Loucy (cell line): Measurements from ENCODE around the gene TLE3.

Experiments
- H2AFZ ChIP-seq: fragments of 200-600 bp; sonication (generic); 2 replicates; pipeline ENCODE4 v1.6.0; 2016; ENCODE audit warnings: antibody characterized with exemption, mild to moderate bottlenecking, low read length, moderate library complexity
- H3F3A ChIP-seq: fragments of 200-600 bp; 2 replicates; pipeline ENCODE4 v1.6.0; 2016; ENCODE audit warnings: antibody characterized with exemption, low read depth, mild to moderate bottlenecking
- H3K27me3 ChIP-seq: fragments of 200-600 bp; sonication (generic); 2 replicates; pipeline ENCODE4 v1.6.1; 2014; ENCODE audit warnings: low read length, mild to moderate bottlenecking; ENCODE audit not compliant: insufficient read depth, poor library complexity, severe bottlenecking
- H3K36me3 ChIP-seq: fragments of 200-600 bp; sonication (generic); 2 replicates; pipeline ENCODE4 v1.6.1; 2016; ENCODE audit warnings: low read length; ENCODE audit not compliant: insufficient read depth
- H3K4me1 ChIP-seq: fragments of 200-600 bp; sonication (generic); 2 replicates; pipeline ENCODE4 v1.5.1; 2014; ENCODE audit warnings: low read length, mild to moderate bottlenecking; ENCODE audit not compliant: insufficient read depth, poor library complexity, severe bottlenecking
- H3K4me2 ChIP-seq: fragments of 200-600 bp; sonication (generic); 2 replicates; pipeline ENCODE4 v1.6.0; 2014; ENCODE audit warnings: antibody characterized with exemption, low read length, low read depth, mild to moderate bottlenecking; ENCODE audit not compliant: poor library complexity, severe bottlenecking
- H3K4me3 ChIP-seq: fragments of 200-600 bp; sonication (generic); 2 replicates; pipeline ENCODE4 v1.5.1; 2014; ENCODE audit warnings: low read length, mild to moderate bottlenecking, mixed read lengths; ENCODE audit not compliant: poor library complexity, severe bottlenecking
- H3K79me2 ChIP-seq: fragments of 200-600 bp; sonication (generic); 2 replicates; pipeline ENCODE4 v1.6.1; 2014; ENCODE audit warnings: low read length; ENCODE audit not compliant: insufficient read depth
- H3K9ac ChIP-seq: fragments of 200-600 bp; sonication (generic); 2 replicates; pipeline ENCODE4 v1.6.0; 2014; ENCODE audit warnings: mild to moderate bottlenecking, low read depth, low read length, moderate library complexity; ENCODE audit not compliant: poor library complexity, severe bottlenecking
- H3K9me2 ChIP-seq: fragments of 200-600 bp; sonication (generic); replicated peaks from 2 replicates; pipeline ENCODE4 v1.6.1; 2016; ENCODE audit warnings: low read depth, low read length, mixed read lengths
- H3K9me3 ChIP-seq: fragments of 200-600 bp; sonication (generic); 2 replicates; pipeline ENCODE4 v1.6.1; 2014; ENCODE audit warnings: mild to moderate bottlenecking, antibody characterized with exemption, low read length, low read depth; ENCODE audit not compliant: insufficient read depth
- H4K20me1 ChIP-seq: fragments of 200-600 bp; sonication (generic); 2 replicates; pipeline ENCODE4 v1.6.0; 2014; ENCODE audit warnings: antibody characterized with exemption, low read length, mild to moderate bottlenecking; ENCODE audit not compliant: insufficient read depth, poor library complexity, severe bottlenecking
- CTCF ChIP-seq: fragments of 200-600 bp; sonication (generic); conservative IDR thresholded peaks from 2 replicates; pipeline ENCODE4 v1.5.1; 2014; ENCODE audit warnings: mild to moderate bottlenecking, antibody characterized with exemption, low read length
- EZH2phosphoT487 ChIP-seq: fragments of 200-600 bp; IDR thresholded peaks from 2 replicates; pipeline ENCODE4 v1.6.1; 2018; ENCODE audit warnings: antibody characterized with exemption, mild to moderate bottlenecking, moderate library complexity, borderline replicate concordance

The TLE3 gene

GRCh38 chr15:70128414-70129140 is 30.9 kb upstream of the TLE3 start:
- H3K79me2 ChIP-seq, result no peaks in the 10 kb centered on the region
- H3K36me3 ChIP-seq, result no peaks in the 10 kb centered on the region
- no peaks in the 10 kb centered on the region for H3F3A ChIP-seq
- H3K9ac ChIP-seq, result no peak overlapping the region
- H3K4me2 ChIP-seq, result no peak overlapping the region
- H3K27me3 ChIP-seq, result no peaks in the 10 kb centered on the region
- no peak overlapping the region; the same call in 1 of the 2 replicates for H2AFZ ChIP-seq
- TF ChIP-seq EZH2phosphoT487 (no peak), CTCF (no peak)
- no peak overlapping the region for H3K4me3 ChIP-seq
- no peaks in the 10 kb centered on the region for H3K9me2 ChIP-seq
- no peaks in the 10 kb centered on the region for H3K9me3 ChIP-seq
- H3K4me1 ChIP-seq, result peaks cover 34% of the 10 kb centered on the region
- no peaks in the 10 kb centered on the region for H4K20me1 ChIP-seq

- H3K9ac ChIP-seq, result no peak overlapping the region
- H3K9me3 ChIP-seq, result no peaks in the 10 kb centered on the region
- no peaks in the 10 kb centered on the region for H4K20me1 ChIP-seq
- no peak overlapping the region for H2AFZ ChIP-seq
- H3K9me2 ChIP-seq, result no peaks in the 10 kb centered on the region
- H3K4me2 ChIP-seq, result no peak overlapping the region
- H3K79me2 ChIP-seq, result no peaks in the 10 kb centered on the region
- H3K27me3 ChIP-seq, result no peaks in the 10 kb centered on the region
- H3K4me3 ChIP-seq, result no peak overlapping the region
- H3F3A ChIP-seq, result no peaks in the 10 kb centered on the region
- peaks cover 34% of the 10 kb centered on the region for H3K4me1 ChIP-seq
- no peaks in the 10 kb centered on the region for H3K36me3 ChIP-seq
- TF ChIP-seq EZH2phosphoT487, result no peak
- TF ChIP-seq CTCF, result no peak
These were observed 30.2 kb upstream of the TLE3 start for GRCh38 chr15:70127770-70128413.

GRCh38 chr15:70127288-70127746 is 29.6 kb upstream of the TLE3 start:
- Histone ChIP-seq H3K9ac (no peak overlapping the region), H3K36me3 (no peaks in the 10 kb centered on the region), H4K20me1 (no peaks in the 10 kb centered on the region), H2AFZ (no peak overlapping the region), H3K9me2 (no peaks in the 10 kb centered on the region), H3K4me3 (no peak overlapping the region), H3K4me1 (peaks cover 34% of the 10 kb centered on the region), H3F3A (no peaks in the 10 kb centered on the region), H3K4me2 (no peak overlapping the region), H3K79me2 (no peaks in the 10 kb centered on the region), H3K9me3 (no peaks in the 10 kb centered on the region), H3K27me3 (no peaks in the 10 kb centered on the region)
- no peak for TF ChIP-seq EZH2phosphoT487
- TF ChIP-seq CTCF, result no peak
